Cardiac muscle cell (in vitro differentiated cells and primary cell): Measurements from ENCODE around the gene ATRNL1. TPM values are rescaled to one million over a fixed set of nuclear protein-coding genes. Genes with fewer than 3 reads are reported as not detected.
A peak's percentile ranks its signal among the peaks of the same experiment; 100 is the strongest.
"Not testable (repeated sequence)": the region's sequence is repeated elsewhere in the genome, so short reads cannot be mapped to it uniquely, and the experiment has no call there.

Experiments used
- DNase-seq, 2 donors: peaks; one replicate each; pipeline versions ENCODE4 v3.0.0 to v3.0.0-alpha.2; 2010 to 2017; ENCODE audit warnings: low read depth in 1 of 2, low spot score in 1 of 2
- H3K27ac ChIP-seq: fragments of 200-600 bp; sonication (generic); 2 replicates; pipeline ENCODE4 v1.5.1; 2016
- H3K27me3 ChIP-seq: fragments of 200-600 bp; sonication (generic); 2 replicates; pipeline ENCODE4 v1.6.0; 2016; ENCODE audit warnings: control low read depth
- H3K36me3 ChIP-seq: fragments of 200-600 bp; sonication (generic); 2 replicates; pipeline ENCODE4 v1.5.1; 2016; ENCODE audit warnings: control low read depth
- H3K4me1 ChIP-seq: fragments of 200-600 bp; sonication (generic); 2 replicates; pipeline ENCODE4 v1.8.1; 2017; ENCODE audit warnings: low read depth, mild to moderate bottlenecking, mixed run types
- H3K4me3 ChIP-seq: fragments of 200-600 bp; sonication (generic); 2 replicates; pipeline ENCODE4 v1.5.1; 2016; ENCODE audit warnings: mild to moderate bottlenecking
- H3K9me3 ChIP-seq: fragments of 200-600 bp; sonication (generic); 2 replicates; pipeline ENCODE4 v1.5.1; 2017; ENCODE audit warnings: low read depth, mild to moderate bottlenecking, control low read depth
- CTCF ChIP-seq: IDR thresholded peaks from 2 replicates; pipeline ENCODE4 v1.5.1; 2012; ENCODE audit warnings: low read depth, mild to moderate bottlenecking, low read length
- polyA plus RNA-seq: library from polyadenylated mRNA; unstranded; fragments of >200 nt; fragmentation: Nextera tagmentation; extraction: Ambion mirVana; gene quantifications from 2 replicates; pipeline ENCODE4 v1.2.1, GENCODE V29; 2016
- total RNA-seq: library from RNA; depleted of rRNA; stranded (reverse); fragments of >200 nt; gene quantifications from 2 replicates; pipeline ENCODE4 v1.2.3, GENCODE V29; 2016

Gene ATRNL1
- total and polyA plus RNA-seq, 2 experiments from 2014 or later: 4.5 to 14.1 TPM

GRCh38 chr10:115802911-115803310, 709.7 kb downstream of the ATRNL1 start:
- no peaks in the 10 kb centered on the region for H3K9me3 ChIP-seq
- no peak overlapping the region for H3K27ac ChIP-seq
- DNase-seq: no peak
- no peaks in the 10 kb centered on the region for H3K27me3 ChIP-seq
- no peaks in the 10 kb centered on the region for H3K36me3 ChIP-seq
- H3K4me3 ChIP-seq: no peak overlapping the region
- H3K4me1 ChIP-seq: peaks cover 8% of the 10 kb centered on the region
- TF ChIP-seq CTCF: no peak

- Histone ChIP-seq H3K27ac (no peak overlapping the region), H3K27me3 (no peaks in the 10 kb centered on the region), H3K9me3 (no peaks in the 10 kb centered on the region), H3K4me3 (no peak overlapping the region), H3K36me3 (no peaks in the 10 kb centered on the region), H3K4me1 (no peaks in the 10 kb centered on the region)
- no peak for DNase-seq
- TF ChIP-seq CTCF: no peak
These were observed 721.4 kb downstream of the ATRNL1 start for GRCh38 chr10:115814542-115814941.

- H3K4me1 ChIP-seq: no peaks in the 10 kb centered on the region
- H3K4me3 ChIP-seq: no peak overlapping the region
- no peaks in the 10 kb centered on the region for H3K36me3 ChIP-seq
These were observed 724.8 kb downstream of the ATRNL1 start for GRCh38 chr10:115818012-115818411.

GRCh38 chr10:115826396-115826795, 733.2 kb downstream of the ATRNL1 start:
- H3K4me1 ChIP-seq: no peaks in the 10 kb centered on the region
- H3K27me3 ChIP-seq: no peaks in the 10 kb centered on the region

More at GRCh38 chr10:115818012-115818411, 724.8 kb downstream of the ATRNL1 start:
- DNase-seq: no peak
- Histone ChIP-seq H3K27me3 (no peaks in the 10 kb centered on the region), H3K27ac (no peak overlapping the region), H3K9me3 (no peaks in the 10 kb centered on the region)
- TF ChIP-seq CTCF: no peak

GRCh38 chr10:115827231-115828009, 734.3 kb downstream of the ATRNL1 start:
- H3K4me3 ChIP-seq: no peak overlapping the region
- no peaks in the 10 kb centered on the region for H3K36me3 ChIP-seq
- no peaks in the 10 kb centered on the region for H3K9me3 ChIP-seq
- no peaks in the 10 kb centered on the region for H3K27me3 ChIP-seq
- no peak for TF ChIP-seq CTCF
- no peak overlapping the region for H3K27ac ChIP-seq
- no peaks in the 10 kb centered on the region for H3K4me1 ChIP-seq
- DNase-seq: peak in 1 of 2 donors; percentile 16

More at GRCh38 chr10:115826396-115826795, 733.2 kb downstream of the ATRNL1 start:
- H3K9me3 ChIP-seq: no peaks in the 10 kb centered on the region
- H3K4me3 ChIP-seq: no peak overlapping the region
- no peak overlapping the region for H3K27ac ChIP-seq
- no peaks in the 10 kb centered on the region for H3K36me3 ChIP-seq
- no peak for TF ChIP-seq CTCF
- no peak for DNase-seq

GRCh38 chr10:115828182-115828581, 735.0 kb downstream of the ATRNL1 start:
- H3K36me3 ChIP-seq, H3K4me1 ChIP-seq, H3K9me3 ChIP-seq, DNase-seq, H3K4me3 ChIP-seq, H3K27me3 ChIP-seq, H3K27ac ChIP-seq: not testable (repeated sequence)
